Raji (cell line): ENCODE measurements around the gene ZDHHC14.

ENCODE experiments used
- POLR2A ChIP-seq: IDR thresholded peaks from 2 replicates; pipeline ENCODE4 v1.6.1; 2011; ENCODE audit warnings: low read depth, low read length, control low read depth; ENCODE audit not compliant: insufficient read depth

The ZDHHC14 gene

GRCh38 chr6:157376241-157376640 lies 4.7 kb upstream of the ZDHHC14 start:
- TF ChIP-seq POLR2A, result no peak

- TF ChIP-seq POLR2A, result no peak
Measured at GRCh38 chr6:157376706-157377230, 4.2 kb upstream of the ZDHHC14 start.

GRCh38 chr6:157379656-157380457 lies 1.1 kb upstream of the ZDHHC14 start:
- TF ChIP-seq POLR2A, result peak; percentile 64

DNA sequence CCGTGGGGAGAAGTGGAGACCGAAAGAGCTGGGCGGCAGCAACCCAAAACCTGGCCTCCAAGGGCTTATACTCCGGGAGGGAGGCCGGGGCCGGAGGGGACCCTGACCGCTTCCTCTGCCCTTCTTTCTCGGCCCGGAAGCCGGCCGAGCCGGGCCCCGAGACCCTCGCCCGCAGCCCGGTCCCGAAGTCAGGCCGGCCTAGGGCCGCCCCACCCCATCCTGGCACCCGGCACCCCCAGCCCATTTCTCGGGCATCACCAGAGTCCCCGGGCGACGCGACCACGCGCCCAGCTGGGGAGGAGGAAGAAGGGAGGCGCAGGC lies 572 bp upstream of the ZDHHC14 start:
- no peak for TF ChIP-seq POLR2A

DNA sequence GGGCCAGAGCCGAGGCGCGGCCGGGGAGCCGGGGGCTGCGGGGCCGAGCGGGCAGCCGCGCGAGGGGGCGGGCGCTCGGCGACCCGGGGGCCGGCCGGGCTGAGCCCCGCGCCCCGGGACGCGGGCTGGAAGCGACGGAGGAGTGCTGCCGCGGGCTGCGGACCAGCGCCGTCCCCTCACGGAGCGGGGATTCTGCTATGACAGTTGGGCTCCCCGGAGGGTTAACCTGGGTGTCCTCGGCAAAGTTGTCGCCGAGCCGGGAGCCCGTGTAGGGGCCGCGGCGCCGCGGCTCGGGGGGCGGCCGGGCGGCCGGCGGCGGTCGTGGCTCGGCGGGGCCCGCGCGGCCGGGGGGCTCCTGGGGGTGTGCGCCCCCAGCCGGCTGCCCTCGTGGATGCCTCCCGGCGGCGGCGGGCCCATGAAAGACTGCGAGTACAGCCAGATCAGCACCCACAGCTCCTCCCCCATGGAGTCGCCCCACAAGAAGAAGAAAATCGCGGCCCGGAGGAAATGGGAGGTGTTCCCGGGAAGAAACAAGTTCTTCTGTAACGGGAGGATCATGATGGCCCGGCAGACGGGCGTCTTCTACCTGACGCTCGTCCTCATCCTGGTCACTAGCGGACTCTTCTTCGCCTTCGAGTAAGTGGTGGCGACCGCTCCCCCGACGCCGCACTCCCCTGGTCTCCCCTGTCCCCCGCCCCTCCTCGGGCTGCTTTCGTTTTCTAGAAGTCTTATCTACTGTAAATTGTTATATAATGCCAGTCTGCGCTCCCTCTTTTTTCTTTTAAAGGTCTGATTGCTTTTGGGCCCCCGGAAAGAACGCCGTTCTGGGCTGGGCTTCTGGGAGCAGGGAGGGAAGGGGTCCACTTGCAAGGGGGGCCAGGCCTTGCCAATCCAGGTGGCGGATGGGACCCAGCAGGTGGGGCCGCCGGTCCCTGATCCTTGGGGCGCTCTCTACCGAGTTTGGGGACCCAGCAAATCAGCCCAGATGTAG lies 936 bp downstream of the ZDHHC14 start:
- TF ChIP-seq POLR2A, result no peak

DNA sequence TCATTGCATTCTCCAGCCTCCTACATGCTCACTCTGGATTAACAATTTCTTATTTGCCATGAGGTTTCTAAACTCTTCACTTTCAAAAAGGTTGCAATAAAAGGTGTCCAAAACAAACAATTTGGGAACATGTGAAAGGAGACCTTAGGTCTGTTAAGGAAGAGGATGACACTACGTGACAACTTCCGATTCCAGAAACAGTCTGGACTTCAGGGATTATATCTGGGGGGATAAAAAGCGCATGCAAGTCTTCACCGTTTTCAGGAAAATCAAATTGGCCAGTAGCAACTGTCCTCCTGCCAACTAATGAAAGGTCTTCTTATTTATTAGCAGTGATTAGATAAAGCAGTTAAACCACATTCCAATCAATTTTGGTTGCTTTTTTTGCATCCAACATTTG lies 1.8 kb downstream of the ZDHHC14 start:
- no peak for TF ChIP-seq POLR2A

- no peak for TF ChIP-seq POLR2A
Measured at GRCh38 chr6:157383471-157383870, 2.5 kb downstream of the ZDHHC14 start.

DNA sequence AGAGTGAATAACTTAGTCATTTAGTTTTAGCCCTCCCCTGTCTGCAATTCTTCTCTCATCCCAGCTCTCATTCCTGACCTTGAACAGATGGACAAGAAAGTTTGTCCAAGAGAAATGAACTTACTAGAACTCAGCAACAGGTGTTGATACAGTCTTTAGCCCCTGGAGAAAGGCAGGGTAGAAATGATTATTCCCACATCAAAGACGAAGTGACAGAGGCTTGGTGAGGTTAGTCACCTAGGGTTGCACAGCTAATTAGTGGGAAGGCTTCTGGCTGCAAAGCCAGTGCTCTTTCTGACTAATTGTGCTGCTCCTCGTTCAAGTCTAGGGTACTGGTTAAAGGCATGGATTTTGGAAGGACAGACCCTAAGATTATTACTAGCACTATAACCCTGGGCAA lies 4.5 kb downstream of the ZDHHC14 start:
- TF ChIP-seq POLR2A, result no peak

DNA sequence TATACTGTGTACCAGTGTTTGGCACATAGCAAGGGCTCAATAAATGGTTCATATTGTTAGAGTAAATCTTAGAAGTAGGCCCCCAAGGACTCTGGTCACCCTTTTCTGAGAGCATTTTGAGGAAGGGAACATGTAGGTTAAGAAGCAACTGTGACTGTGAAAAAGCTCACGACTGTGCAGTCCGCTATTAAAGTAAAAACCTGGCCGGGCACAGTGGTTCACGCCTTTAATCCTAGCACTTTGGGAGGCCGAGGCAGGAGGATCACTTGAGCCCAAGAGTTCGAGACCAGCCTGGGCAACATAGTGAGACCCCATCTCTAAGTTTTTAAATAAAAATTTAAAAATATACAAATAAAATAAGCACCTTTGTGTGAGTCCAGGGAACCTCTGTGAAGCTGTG lies 5.0 kb downstream of the ZDHHC14 start:
- TF ChIP-seq POLR2A, result no peak

- no peak for TF ChIP-seq POLR2A
Measured at GRCh38 chr6:157386454-157386853, 5.5 kb downstream of the ZDHHC14 start.

- no peak for TF ChIP-seq POLR2A
Measured at GRCh38 chr6:157388924-157389323, 7.9 kb downstream of the ZDHHC14 start.

GRCh38 chr6:157390273-157391060 lies 9.5 kb downstream of the ZDHHC14 start:
- no peak for TF ChIP-seq POLR2A

DNA sequence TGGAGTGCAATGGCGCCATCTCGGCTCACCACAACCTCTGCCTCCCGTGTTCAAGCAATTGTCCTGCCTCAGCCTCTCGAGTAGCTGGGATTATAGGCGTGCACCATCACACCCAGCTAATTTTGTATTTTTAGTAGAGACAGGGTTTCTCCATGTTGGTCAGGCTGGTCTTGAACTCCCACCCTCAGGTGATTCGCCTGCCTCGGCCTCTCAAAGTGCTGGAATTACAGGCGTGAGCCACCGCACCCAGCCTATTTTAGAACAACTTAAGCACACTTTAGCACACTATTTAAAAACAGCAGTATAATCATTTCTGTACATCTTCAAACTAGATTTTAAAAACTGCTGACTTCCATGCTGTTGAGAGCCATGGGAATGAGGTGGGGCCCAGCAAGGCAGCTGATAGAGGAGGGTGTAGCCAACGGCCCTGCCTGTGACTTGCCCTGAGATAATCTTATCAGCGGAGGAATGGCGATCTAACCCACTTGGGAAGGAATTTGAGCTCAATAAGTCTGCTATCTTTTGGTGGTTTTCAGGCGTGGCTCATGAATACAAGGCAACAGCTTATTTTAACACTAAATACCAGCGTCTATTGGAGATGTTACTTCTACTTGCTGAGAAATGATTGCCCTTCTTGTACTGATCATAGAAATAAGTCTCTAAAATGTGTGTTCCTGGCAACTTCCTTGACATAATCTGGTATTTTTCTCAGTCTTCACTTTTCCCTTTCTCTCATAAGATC lies 12.1 kb downstream of the ZDHHC14 start:
- TF ChIP-seq POLR2A, result no peak

GRCh38 chr6:157393669-157394327 lies 12.8 kb downstream of the ZDHHC14 start:
- no peak for TF ChIP-seq POLR2A
